ENCODE results near the gene BPNT1.

DNA sequence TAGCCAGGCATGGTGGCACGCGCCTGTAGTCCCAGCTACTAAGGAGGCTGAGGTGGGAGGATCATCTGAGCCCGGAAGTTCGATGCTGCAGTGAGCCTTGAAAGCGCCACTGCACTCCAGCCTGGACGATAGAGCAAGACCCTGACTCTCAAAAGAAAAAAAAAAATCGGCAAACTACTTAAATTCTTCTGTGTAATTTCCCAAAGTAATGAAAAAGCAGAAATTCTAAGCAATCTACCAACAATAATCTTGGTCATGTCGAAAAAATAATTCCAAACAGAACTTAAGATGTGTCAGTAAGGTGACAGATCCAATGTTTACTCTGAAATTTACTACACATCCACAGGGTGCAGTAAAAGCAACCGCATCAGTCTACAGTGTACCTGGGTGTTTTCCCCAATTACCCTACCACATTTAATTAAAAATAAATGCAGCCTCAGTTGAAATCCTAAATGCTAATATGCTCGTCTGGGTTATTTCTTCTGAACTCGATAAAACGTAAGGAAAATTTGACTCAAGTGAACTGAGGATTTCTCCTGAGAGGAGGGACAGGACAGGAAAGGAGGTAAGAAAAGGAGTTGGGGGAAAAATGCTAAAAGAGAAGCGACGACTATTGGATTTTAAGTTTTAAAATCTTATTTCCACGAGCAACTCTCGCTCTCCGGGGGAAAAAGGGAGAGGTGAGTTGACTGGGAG, 44.1 kb downstream of the BPNT1 start:
- no peak for TF ChIP-seq ZNF274 (IDR thresholded peaks at IDR 0.05; ENCODE audit: borderline replicate concordance, extremely low read depth, low read length)
- TF ChIP-seq, protein P1, sequence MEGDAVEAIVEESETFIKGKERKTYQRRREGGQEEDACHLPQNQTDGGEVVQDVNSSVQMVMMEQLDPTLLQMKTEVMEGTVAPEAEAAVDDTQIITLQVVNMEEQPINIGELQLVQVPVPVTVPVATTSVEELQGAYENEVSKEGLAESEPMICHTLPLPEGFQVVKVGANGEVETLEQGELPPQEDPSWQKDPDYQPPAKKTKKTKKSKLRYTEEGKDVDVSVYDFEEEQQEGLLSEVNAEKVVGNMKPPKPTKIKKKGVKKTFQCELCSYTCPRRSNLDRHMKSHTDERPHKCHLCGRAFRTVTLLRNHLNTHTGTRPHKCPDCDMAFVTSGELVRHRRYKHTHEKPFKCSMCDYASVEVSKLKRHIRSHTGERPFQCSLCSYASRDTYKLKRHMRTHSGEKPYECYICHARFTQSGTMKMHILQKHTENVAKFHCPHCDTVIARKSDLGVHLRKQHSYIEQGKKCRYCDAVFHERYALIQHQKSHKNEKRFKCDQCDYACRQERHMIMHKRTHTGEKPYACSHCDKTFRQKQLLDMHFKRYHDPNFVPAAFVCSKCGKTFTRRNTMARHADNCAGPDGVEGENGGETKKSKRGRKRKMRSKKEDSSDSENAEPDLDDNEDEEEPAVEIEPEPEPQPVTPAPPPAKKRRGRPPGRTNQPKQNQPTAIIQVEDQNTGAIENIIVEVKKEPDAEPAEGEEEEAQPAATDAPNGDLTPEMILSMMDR (IDR thresholded peaks at IDR 0.05; ENCODE audit: control extremely low read depth in 1 of 3, insufficient read depth in 1 of 3, low read depth in 1 of 3, low read length in 3 of 3) = no peak
